Neural progenitor cell (in vitro differentiated cells): ENCODE results near the gene CEBPA. TPM values are rescaled to one million over a fixed set of nuclear protein-coding genes. Genes with fewer than 3 reads are reported as not detected.

Source experiments
- DNase-seq: peaks from one replicate; pipeline ENCODE4 v3.0.0-alpha.2; 2016; ENCODE audit warnings: low spot score
- H2AFZ ChIP-seq: fragments of 200-600 bp; sonication (generic); replicated peaks from 2 replicates; pipeline ENCODE4 v1.6.1; 2016; ENCODE audit warnings: antibody characterized with exemption
- H3F3A ChIP-seq: fragments of 200-600 bp; sonication (generic); 2 replicates; pipeline ENCODE4 v1.6.1; 2016; ENCODE audit warnings: antibody characterized with exemption, low read depth
- H3K27ac ChIP-seq: fragments of 200-600 bp; sonication (generic); 2 replicates; pipeline ENCODE4 v1.5.1; 2016; ENCODE audit warnings: mild to moderate bottlenecking
- H3K27me3 ChIP-seq: fragments of 200-600 bp; sonication (generic); 2 replicates; pipeline ENCODE4 v1.6.1; 2016; ENCODE audit warnings: mild to moderate bottlenecking, moderate library complexity
- H3K36me3 ChIP-seq: fragments of 200-600 bp; sonication (generic); 2 replicates; pipeline ENCODE4 v1.5.1; 2016
- H3K4me1 ChIP-seq: fragments of 200-600 bp; sonication (generic); 2 replicates; pipeline ENCODE4 v1.6.1; 2016; ENCODE audit warnings: mixed run types
- H3K4me2 ChIP-seq: fragments of 200-600 bp; sonication (generic); 2 replicates; pipeline ENCODE4 v1.6.1; 2016
- H3K4me3 ChIP-seq: fragments of 200-600 bp; sonication (generic); 2 replicates; pipeline ENCODE4 v1.5.1; 2016
- H3K79me2 ChIP-seq: fragments of 200-600 bp; sonication (generic); 2 replicates; pipeline ENCODE4 v1.6.1; 2016; ENCODE audit warnings: low read depth
- H3K9ac ChIP-seq: fragments of 200-600 bp; sonication (generic); 2 replicates; pipeline ENCODE4 v1.6.1; 2016
- H3K9me3 ChIP-seq: fragments of 200-600 bp; sonication (generic); 2 replicates; pipeline ENCODE4 v1.5.1; 2016; ENCODE audit warnings: low read depth
- H4K20me1 ChIP-seq: fragments of 200-600 bp; sonication (generic); 2 replicates; pipeline ENCODE4 v1.6.1; 2016; ENCODE audit warnings: low read depth
- H3K27ac Mint-ChIP-seq: 3 replicates; pipeline ENCODE4 v1.8.0; 2021; ENCODE audit warnings: mixed read lengths
- H3K27me3 Mint-ChIP-seq: 2 replicates; pipeline ENCODE4 v1.8.0; 2022; ENCODE audit warnings: low read depth, mild to moderate bottlenecking, inconsistent platforms, moderate library complexity, mixed read lengths; ENCODE audit not compliant: insufficient read depth
- H3K36me3 Mint-ChIP-seq: 3 replicates; pipeline ENCODE4 v1.8.0; 2021; ENCODE audit warnings: mixed read lengths
- H3K4me1 Mint-ChIP-seq: 3 replicates; pipeline ENCODE4 v1.8.0; 2021; ENCODE audit warnings: mixed read lengths
- H3K4me3 Mint-ChIP-seq: 3 replicates; pipeline ENCODE4 v1.8.0; 2021; ENCODE audit warnings: mild to moderate bottlenecking, moderate library complexity, mixed read lengths
- H3K9me3 Mint-ChIP-seq: 3 replicates; pipeline ENCODE4 v1.8.0; 2020; ENCODE audit warnings: mixed read lengths
- CTCF ChIP-seq: fragments of 200-600 bp; sonication (generic); IDR thresholded peaks from 2 replicates; pipeline ENCODE4 v1.5.1; 2017; ENCODE audit warnings: antibody characterized with exemption, mild to moderate bottlenecking
- EZH2 ChIP-seq: fragments of 200-600 bp; sonication (generic); IDR thresholded peaks from 2 replicates; pipeline ENCODE4 v1.6.1; 2017; ENCODE audit warnings: antibody characterized with exemption, mild to moderate bottlenecking, moderate library complexity
- EZH2phosphoT487 ChIP-seq: fragments of 200-600 bp; sonication (generic); IDR thresholded peaks from 2 replicates; pipeline ENCODE4 v1.6.1; 2017; ENCODE audit warnings: antibody characterized with exemption
- total RNA-seq: library from RNA; depleted of rRNA; stranded (reverse); fragments of >200 nt; gene quantifications from 2 replicates; pipeline ENCODE4 v1.2.3, GENCODE V29; 2015; ENCODE audit warnings: low replicate concordance

The CEBPA gene
- total RNA-seq, 1 donor from 2014 or later, result 0.71 TPM

- Histone ChIP-seq H3K9me3 (no peaks in the 10 kb centered on the region), H3K27me3 (no peaks in the 10 kb centered on the region), H3F3A (peaks cover 13% of the 10 kb centered on the region), H3K36me3 (no peaks in the 10 kb centered on the region), H3K4me1 (peaks cover 17% of the 10 kb centered on the region), H3K79me2 (no peaks in the 10 kb centered on the region), H2AFZ (no peak overlapping the region), H3K4me2 (no peak overlapping the region), H3K27ac (no peak overlapping the region), H4K20me1 (no peaks in the 10 kb centered on the region), H3K4me3 (no peak overlapping the region), H3K9ac (no peak overlapping the region)
- H3K4me3 Mint-ChIP-seq, result no peak overlapping the region
- H3K27ac Mint-ChIP-seq, result no peak overlapping the region
- no peaks in the 10 kb centered on the region for H3K36me3 Mint-ChIP-seq
- TF ChIP-seq EZH2phosphoT487 (no peak), EZH2 (no peak), CTCF (no peak)
- no peak for DNase-seq
- H3K27me3 Mint-ChIP-seq, result peaks cover 20% of the 10 kb centered on the region
- peaks cover 24% of the 10 kb centered on the region for H3K4me1 Mint-ChIP-seq
- H3K9me3 Mint-ChIP-seq, result peaks cover 11% of the 10 kb centered on the region
These were observed 13.1 kb downstream of the CEBPA start for GRCh38 chr19:33289261-33289660.

GRCh38 chr19:33288666-33289065, 13.7 kb downstream of the CEBPA start:
- H3K4me3 Mint-ChIP-seq, result no peak overlapping the region
- H3K36me3 Mint-ChIP-seq, result no peaks in the 10 kb centered on the region
- no peaks in the 10 kb centered on the region for H3K36me3 ChIP-seq
- TF ChIP-seq CTCF (no peak), EZH2phosphoT487 (no peak), EZH2 (no peak)
- H3K27me3 Mint-ChIP-seq, result peaks cover 20% of the 10 kb centered on the region
- H3K4me1 ChIP-seq, result peaks cover 17% of the 10 kb centered on the region
- peaks cover 15% of the 10 kb centered on the region for H3F3A ChIP-seq
- DNase-seq, result no peak
- no peaks in the 10 kb centered on the region for H4K20me1 ChIP-seq
- no peaks in the 10 kb centered on the region for H3K27me3 ChIP-seq
- no peaks in the 10 kb centered on the region for H3K9me3 ChIP-seq
- H3K4me1 Mint-ChIP-seq, result peaks cover 27% of the 10 kb centered on the region
- no peak overlapping the region for H3K4me3 ChIP-seq
- H2AFZ ChIP-seq, result no peak overlapping the region
- no peak overlapping the region for H3K4me2 ChIP-seq
- H3K9ac ChIP-seq, result no peak overlapping the region
- no peak overlapping the region for H3K27ac Mint-ChIP-seq
- no peak overlapping the region for H3K27ac ChIP-seq
- H3K79me2 ChIP-seq, result no peaks in the 10 kb centered on the region
- H3K9me3 Mint-ChIP-seq, result peaks cover 11% of the 10 kb centered on the region

- Mint-ChIP-seq H3K27me3 (peaks cover 20% of the 10 kb centered on the region), H3K36me3 (no peaks in the 10 kb centered on the region), H3K27ac (no peak overlapping the region), H3K4me1 (peaks cover 21% of the 10 kb centered on the region), H3K4me3 (no peak overlapping the region), H3K9me3 (peaks cover 11% of the 10 kb centered on the region)
- no peak overlapping the region for H2AFZ ChIP-seq
- H3K27me3 ChIP-seq, result no peaks in the 10 kb centered on the region
- no peak for DNase-seq
- TF ChIP-seq EZH2phosphoT487, result no peak
- no peak for TF ChIP-seq EZH2
- no peak for TF ChIP-seq CTCF
- peaks cover 17% of the 10 kb centered on the region for H3K4me1 ChIP-seq
- H3K9me3 ChIP-seq, result no peaks in the 10 kb centered on the region
- H3K4me2 ChIP-seq, result no peak overlapping the region
- no peaks in the 10 kb centered on the region for H3K79me2 ChIP-seq
- no peaks in the 10 kb centered on the region for H4K20me1 ChIP-seq
- no peak overlapping the region for H3K27ac ChIP-seq
- no peak overlapping the region for H3K9ac ChIP-seq
- H3K4me3 ChIP-seq, result no peak overlapping the region
- no peaks in the 10 kb centered on the region for H3K36me3 ChIP-seq
- H3F3A ChIP-seq, result peaks cover 15% of the 10 kb centered on the region
These were observed 14.4 kb downstream of the CEBPA start for GRCh38 chr19:33287927-33288326.
